ELR (cell line): ENCODE data around the gene GDPD5.
A peak's percentile ranks its signal among the peaks of the same experiment; 100 is the strongest.

Experiments
- DNase-seq: peaks from one replicate; pipeline ENCODE4 v3.0.0-alpha.2; 2015; ENCODE audit warnings: low read depth

The GDPD5 gene

GRCh38 chr11:75445315-75445953 is 80.3 kb downstream of the GDPD5 start:
- peak; percentile 67 for DNase-seq

GRCh38 chr11:75443043-75443442 is 82.7 kb downstream of the GDPD5 start:
- no peak for DNase-seq

- no peak for DNase-seq
Observed at GRCh38 chr11:75442161-75442885, 83.4 kb downstream of the GDPD5 start.

- no peak for DNase-seq
Observed at GRCh38 chr11:75441804-75442132, 84.0 kb downstream of the GDPD5 start.

GRCh38 chr11:75440960-75441803 is 84.6 kb downstream of the GDPD5 start:
- DNase-seq = no peak

GRCh38 chr11:75439495-75440120 is 86.1 kb downstream of the GDPD5 start:
- no peak for DNase-seq

GRCh38 chr11:75439026-75439425 is 86.7 kb downstream of the GDPD5 start:
- DNase-seq = no peak

GRCh38 chr11:75437966-75438659 is 87.6 kb downstream of the GDPD5 start:
- peak; percentile 20 for DNase-seq

- no peak for DNase-seq
Observed at GRCh38 chr11:75436806-75437205, 88.9 kb downstream of the GDPD5 start.

- DNase-seq = no peak
Observed at GRCh38 chr11:75435571-75435925, 90.2 kb downstream of the GDPD5 start.

GRCh38 chr11:75434886-75435570 is 90.7 kb downstream of the GDPD5 start:
- DNase-seq = no peak

- no peak for DNase-seq
Observed at GRCh38 chr11:75434051-75434450, 91.7 kb downstream of the GDPD5 start.

- DNase-seq = no peak
Observed at GRCh38 chr11:75433443-75433842, 92.3 kb downstream of the GDPD5 start.

- DNase-seq = no peak
Observed at GRCh38 chr11:75432911-75433321, 92.8 kb downstream of the GDPD5 start, which contains the start of gene KLHL35. Gene KLHL35, minus strand, starts transcription at chr11:75433203. Its CDS starts 2,574 bp downstream, at chr11:75430629.

GRCh38 chr11:75431533-75432525 is 93.9 kb downstream of the GDPD5 start:
- peak; percentile 39 for DNase-seq

GRCh38 chr11:75430714-75431532 is 94.8 kb downstream of the GDPD5 start:
- no peak for DNase-seq

GRCh38 chr11:75429902-75430713 is 95.6 kb downstream of the GDPD5 start:
- DNase-seq = peak; percentile 52

- no peak for DNase-seq
Observed at GRCh38 chr11:75429641-75429901, 96.2 kb downstream of the GDPD5 start.
